Uterus (tissue), 4 donors: ENCODE data around the gene NFATC1. TPM values are rescaled to one million over a fixed set of nuclear protein-coding genes. Genes with fewer than 3 reads are reported as not detected.
A peak's percentile ranks its signal among the peaks of the same experiment; 100 is the strongest.

Experiments used
- DNase-seq, 2 donors: peaks; one replicate each; pipeline ENCODE4 v3.0.0-alpha.2; 2019 to 2020
- H3K27ac ChIP-seq, 2 donors: fragments of 200-600 bp; sonication (generic); 1 replicate in 1 of 2; 2 replicates in 1 of 2; pipeline ENCODE4 v1.5.1; 2016 to 2018
- H3K27me3 ChIP-seq, 2 donors: fragments of 200-600 bp; sonication (generic); one replicate each; pipeline ENCODE4 v1.5.1; 2018 to 2019; ENCODE audit warnings: control low read depth in 1 of 2
- H3K36me3 ChIP-seq, 2 donors: fragments of 200-600 bp; sonication (generic); one replicate each; pipeline ENCODE4 v1.5.1; 2019; ENCODE audit warnings: control low read depth in 1 of 2
- H3K4me1 ChIP-seq, 2 donors: fragments of 200-600 bp; sonication (generic); one replicate each; pipeline ENCODE4 v1.5.1; 2018 to 2019; ENCODE audit warnings: control low read depth in 1 of 2
- H3K4me3 ChIP-seq, 2 donors: fragments of 200-600 bp; sonication (generic); 1 replicate in 1 of 2; 2 replicates in 1 of 2; pipeline ENCODE4 v1.5.1; 2018 to 2019; ENCODE audit warnings: mild to moderate bottlenecking in 1 of 2
- H3K9me3 ChIP-seq, 2 donors: fragments of 200-600 bp; sonication (generic); one replicate each; pipeline ENCODE4 v1.5.1; 2019; ENCODE audit warnings: control low read depth in 1 of 2
- CTCF ChIP-seq, 4 experiments: fragments of 200-600 bp in 2 of 4; fragments of 450-650 bp in 2 of 4; sonication (generic) in 2 of 4; IDR thresholded peaks; one replicate each; pipeline ENCODE4 v1.5.1; 2016 to 2019; ENCODE audit warnings: antibody characterized with exemption in 4 of 4, mild to moderate bottlenecking in 2 of 4, moderate library complexity in 1 of 4
- POLR2A ChIP-seq, 2 donors: fragments of 450-650 bp; IDR thresholded peaks; one replicate each; pipeline ENCODE4 v1.6.1; 2016; ENCODE audit warnings: antibody characterized with exemption in 2 of 2, mild to moderate bottlenecking in 1 of 2, moderate library complexity in 1 of 2
- intact Hi-C: fragments of 100-400 bp; cut with DNase I; formaldehyde crosslinking; loops from one replicate; pipeline ENCODE4 v1.15.1; 2023; ENCODE audit warnings: low total_unique reads
- total RNA-seq, 4 donors: library from RNA; depleted of rRNA in 3 of 4; stranded (reverse); fragments of >200 nt in 3 of 4; gene quantifications; one replicate each; pipeline versions ENCODE4 v1.1.0 to v1.2.4, GENCODE V29; 2014 to 2023
- donor health status: DM: yes; HTN: yes; CAD: no.

NFATC1 gene
- total RNA-seq, 4 donors from 2014 or later = 9.2 to 25.1 (median 14.6) TPM

- Histone ChIP-seq H3K36me3 (no peaks in the 10 kb centered on the region), H3K27me3 (no peaks in the 10 kb centered on the region), H3K4me3 (no peak overlapping the region), H3K27ac (no peak overlapping the region), H3K9me3 (no peaks in the 10 kb centered on the region), H3K4me1 (peaks cover 0 to 8% of the 10 kb centered on the region in 2 donors)
- TF ChIP-seq CTCF (IDR thresholded peaks at IDR 0.05) (no peak), POLR2A (IDR thresholded peaks at IDR 0.05) (no peak)
- DNase-seq = peak; percentile 9 to 10
- intact Hi-C loops = loop anchor here (2.0 kb wide), 1 partner anchor 147 kb away; no protein-coding TSS in a partner anchor
Observed at GRCh38 chr18:79527656-79528315, 132.1 kb downstream of the NFATC1 start.

DNA sequence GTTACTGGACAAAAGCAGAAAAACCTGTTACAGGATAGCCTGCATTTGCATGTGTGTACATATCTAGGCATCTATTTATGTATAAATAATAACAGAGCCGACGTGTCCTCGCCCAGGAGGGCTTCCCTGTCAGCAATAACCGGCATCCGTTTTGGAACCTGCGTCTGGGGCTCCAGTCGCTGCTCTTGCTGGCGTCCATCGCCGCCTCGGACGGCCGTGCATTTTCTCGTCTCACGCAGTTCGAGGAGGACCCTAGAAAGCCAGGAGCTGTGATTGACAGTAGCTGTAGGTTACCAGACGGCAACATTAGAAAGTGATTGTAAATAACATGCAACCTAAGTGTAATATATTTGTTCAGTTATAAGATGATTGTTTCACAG is 132.6 kb downstream of the NFATC1 start:
- TF ChIP-seq CTCF (IDR thresholded peaks at IDR 0.05) (no peak), POLR2A (IDR thresholded peaks at IDR 0.05) (no peak)
- no peak overlapping the region for H3K27ac ChIP-seq
- no peaks in the 10 kb centered on the region for H3K9me3 ChIP-seq
- intact Hi-C loops = loop anchor here (2.0 kb wide), 1 partner anchor 148 kb away; no protein-coding TSS in a partner anchor
- H3K4me1 ChIP-seq = peaks cover 0 to 8% of the 10 kb centered on the region in 2 donors
- H3K36me3 ChIP-seq = no peaks in the 10 kb centered on the region
- H3K27me3 ChIP-seq = no peaks in the 10 kb centered on the region
- DNase-seq = peak; percentile 13 to 16
- H3K4me3 ChIP-seq = no peak overlapping the region

DNA sequence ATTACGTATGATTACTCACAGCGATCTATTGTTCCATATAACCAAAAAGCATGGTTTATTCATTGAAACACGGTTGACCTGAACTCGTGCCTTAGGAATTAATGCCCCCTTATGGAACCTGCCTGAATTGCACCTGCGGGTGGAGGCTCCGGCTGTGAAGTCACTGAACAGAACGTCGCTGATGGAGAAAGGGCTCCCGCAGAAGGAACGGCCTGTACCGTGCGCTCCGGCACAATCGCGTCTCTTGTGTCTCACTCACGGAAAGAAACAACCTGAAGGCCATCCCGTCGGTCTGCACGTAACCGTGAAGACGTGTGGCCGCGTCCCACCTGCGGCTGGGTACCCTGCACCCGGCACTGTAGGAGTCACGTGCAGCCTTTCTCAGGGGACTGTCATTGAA is 133.1 kb downstream of the NFATC1 start:
- Histone ChIP-seq H3K27me3 (no peaks in the 10 kb centered on the region), H3K9me3 (no peaks in the 10 kb centered on the region), H3K4me3 (no peak overlapping the region), H3K36me3 (no peaks in the 10 kb centered on the region), H3K27ac (no peak overlapping the region), H3K4me1 (peaks cover 0 to 8% of the 10 kb centered on the region in 2 donors)
- peak; percentile 70 to 73 for DNase-seq
- no peak for TF ChIP-seq POLR2A (IDR thresholded peaks at IDR 0.05)
- peak; percentile 86 to 95 (median 92) for TF ChIP-seq CTCF (IDR thresholded peaks at IDR 0.05)
- intact Hi-C loops = loop anchor here (2.0 kb wide), 1 partner anchor 148 kb away; no protein-coding TSS in a partner anchor

DNA sequence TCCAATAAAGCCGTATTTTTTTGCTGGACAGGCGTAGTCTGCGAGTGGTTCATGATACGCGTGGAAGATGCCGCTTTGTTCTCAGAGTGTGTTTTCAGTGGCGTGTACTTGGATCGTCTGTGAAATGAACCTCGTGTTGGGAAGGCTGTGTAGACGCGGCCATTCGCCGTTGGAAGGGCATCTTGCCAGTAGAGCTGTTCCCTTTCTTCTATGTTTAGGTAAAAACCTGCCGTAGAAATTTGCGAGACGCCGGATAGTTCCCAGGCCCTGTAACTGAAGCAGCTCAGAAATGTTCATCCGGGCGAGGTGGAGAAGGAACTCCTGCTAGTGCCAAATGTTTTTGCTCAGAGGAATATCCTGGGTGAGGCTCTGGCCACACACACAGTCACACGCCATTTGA is 133.6 kb downstream of the NFATC1 start:
- Histone ChIP-seq H3K9me3 (no peaks in the 10 kb centered on the region), H3K27me3 (no peaks in the 10 kb centered on the region), H3K4me1 (peaks cover 0 to 8% of the 10 kb centered on the region in 2 donors), H3K27ac (no peak overlapping the region), H3K4me3 (no peak overlapping the region), H3K36me3 (no peaks in the 10 kb centered on the region)
- TF ChIP-seq POLR2A (IDR thresholded peaks at IDR 0.05) (no peak), CTCF (IDR thresholded peaks at IDR 0.05) (no peak)
- peak; percentile 15 to 25 for DNase-seq
- intact Hi-C loops = loop anchor here (2.0 kb wide), 1 partner anchor 148 kb away; no protein-coding TSS in a partner anchor

GRCh38 chr18:79529991-79530390 is 134.3 kb downstream of the NFATC1 start:
- intact Hi-C loops = loop anchor here (2.0 kb wide), 1 partner anchor 149 kb away; no protein-coding TSS in a partner anchor
- Histone ChIP-seq H3K27ac (no peak overlapping the region), H3K4me1 (peaks cover 0 to 8% of the 10 kb centered on the region in 2 donors), H3K4me3 (no peak overlapping the region), H3K9me3 (no peaks in the 10 kb centered on the region), H3K27me3 (no peaks in the 10 kb centered on the region), H3K36me3 (no peaks in the 10 kb centered on the region)
- DNase-seq = peak; percentile 11
- TF ChIP-seq POLR2A (IDR thresholded peaks at IDR 0.05) (no peak), CTCF (IDR thresholded peaks at IDR 0.05) (no peak)
